HCT116 (cell line): ENCODE data around the gene SLC6A13.

Source experiments
- ELF1 ChIP-seq: IDR thresholded peaks from 2 replicates; pipeline ENCODE4 v1.6.1; 2012; ENCODE audit warnings: low read depth, borderline replicate concordance
- EZH2 ChIP-seq: fragments of 200-600 bp; sonication (generic); IDR thresholded peaks from 2 replicates; pipeline ENCODE4 v1.6.1; 2017; ENCODE audit warnings: antibody characterized with exemption, mixed run types
- EZH2phosphoT487 ChIP-seq: fragments of 200-600 bp; IDR thresholded peaks from 2 replicates; pipeline ENCODE4 v1.6.1; 2018; ENCODE audit warnings: antibody characterized with exemption, borderline replicate concordance
- JUND ChIP-seq: IDR thresholded peaks from 2 replicates; pipeline ENCODE4 v1.6.1; 2012
- POLR2A ChIP-seq: IDR thresholded peaks from 2 replicates; pipeline ENCODE4 v1.7.0; 2011; ENCODE audit warnings: borderline replicate concordance; ENCODE audit not compliant: insufficient read depth, insufficient read length; ENCODE audit errors: extremely low read depth
- POLR2AphosphoS5 ChIP-seq: IDR thresholded peaks from 2 replicates; pipeline ENCODE4 v1.6.1; 2011; ENCODE audit warnings: mild to moderate bottlenecking, low read depth, low read length, moderate library complexity
- SIN3A ChIP-seq: IDR thresholded peaks from 2 replicates; pipeline ENCODE4 v1.6.1; 2012; ENCODE audit warnings: low read depth
- YY1 ChIP-seq: IDR thresholded peaks from 2 replicates; pipeline ENCODE4 v1.6.1; 2011; ENCODE audit warnings: low read length, low read depth, moderate library complexity, mild to moderate bottlenecking; ENCODE audit not compliant: insufficient replicate concordance; ENCODE audit errors: extremely low read depth
- TF ChIP-seq, protein P1 (sequence below), 3 experiments: fragments of 200-600 bp in 1 of 3; sonication (generic) in 1 of 3; IDR thresholded peaks in 2 of 3; conservative IDR thresholded peaks in 1 of 3; 2 replicates each; pipeline ENCODE4 v1.5.1; 2012 to 2017; ENCODE audit warnings: low read depth in 2 of 3, low read length in 2 of 3, antibody characterized with exemption in 1 of 3, borderline replicate concordance in 1 of 3, control low read depth in 1 of 3, mild to moderate bottlenecking in 1 of 3, mixed read lengths in 1 of 3, mixed run types in 1 of 3, moderate library complexity in 1 of 3; ENCODE audit not compliant: insufficient read depth in 1 of 3
- TF ChIP-seq, protein P2 (sequence below): IDR thresholded peaks from 2 replicates; pipeline ENCODE4 v1.6.1; 2012

DNA sequence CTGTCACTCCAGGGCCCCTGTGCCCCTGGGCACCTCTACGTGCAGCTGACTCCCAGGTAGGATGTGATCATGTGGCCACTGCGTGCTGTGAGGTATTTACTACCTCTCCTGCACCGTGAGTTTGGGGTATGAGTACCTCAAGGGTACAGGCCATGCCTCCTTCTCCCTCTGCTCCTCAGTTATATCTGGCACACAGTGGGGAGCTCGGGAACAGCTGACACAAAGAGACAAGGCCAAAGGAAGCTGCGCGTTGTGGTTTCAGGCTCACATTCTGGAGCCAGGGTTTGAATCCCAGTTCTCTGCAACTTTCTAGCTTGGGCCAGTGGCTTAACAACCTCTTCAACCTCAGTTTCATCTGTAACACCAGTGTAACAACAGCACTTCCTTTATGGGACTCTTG, 40.9 kb downstream of the SLC6A13 start:
- TF ChIP-seq, protein P1, sequence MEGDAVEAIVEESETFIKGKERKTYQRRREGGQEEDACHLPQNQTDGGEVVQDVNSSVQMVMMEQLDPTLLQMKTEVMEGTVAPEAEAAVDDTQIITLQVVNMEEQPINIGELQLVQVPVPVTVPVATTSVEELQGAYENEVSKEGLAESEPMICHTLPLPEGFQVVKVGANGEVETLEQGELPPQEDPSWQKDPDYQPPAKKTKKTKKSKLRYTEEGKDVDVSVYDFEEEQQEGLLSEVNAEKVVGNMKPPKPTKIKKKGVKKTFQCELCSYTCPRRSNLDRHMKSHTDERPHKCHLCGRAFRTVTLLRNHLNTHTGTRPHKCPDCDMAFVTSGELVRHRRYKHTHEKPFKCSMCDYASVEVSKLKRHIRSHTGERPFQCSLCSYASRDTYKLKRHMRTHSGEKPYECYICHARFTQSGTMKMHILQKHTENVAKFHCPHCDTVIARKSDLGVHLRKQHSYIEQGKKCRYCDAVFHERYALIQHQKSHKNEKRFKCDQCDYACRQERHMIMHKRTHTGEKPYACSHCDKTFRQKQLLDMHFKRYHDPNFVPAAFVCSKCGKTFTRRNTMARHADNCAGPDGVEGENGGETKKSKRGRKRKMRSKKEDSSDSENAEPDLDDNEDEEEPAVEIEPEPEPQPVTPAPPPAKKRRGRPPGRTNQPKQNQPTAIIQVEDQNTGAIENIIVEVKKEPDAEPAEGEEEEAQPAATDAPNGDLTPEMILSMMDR (IDR thresholded peaks at IDR 0.05 in 2 of 3, conservative IDR thresholded peaks at IDR 0.05 in 1 of 3; ENCODE audit: borderline replicate concordance in 1 of 3, insufficient read depth in 1 of 3, low read depth in 2 of 3, low read length in 2 of 3): no peak
- no peak for TF ChIP-seq ELF1
- TF ChIP-seq, protein P2, sequence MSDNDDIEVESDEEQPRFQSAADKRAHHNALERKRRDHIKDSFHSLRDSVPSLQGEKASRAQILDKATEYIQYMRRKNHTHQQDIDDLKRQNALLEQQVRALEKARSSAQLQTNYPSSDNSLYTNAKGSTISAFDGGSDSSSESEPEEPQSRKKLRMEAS: no peak
- TF ChIP-seq EZH2: no peak
- TF ChIP-seq POLR2AphosphoS5: no peak
- no peak for TF ChIP-seq JUND
- TF ChIP-seq SIN3A: no peak
- TF ChIP-seq POLR2A: no peak
- no peak for TF ChIP-seq YY1
- no peak for TF ChIP-seq EZH2phosphoT487
